Transverse colon (tissue), 4 donors: ENCODE data around the gene CDCA3.

ENCODE experiments used
- CTCF ChIP-seq, 5 experiments: fragments of 200-600 bp in 3 of 5; fragments of 450-650 bp in 2 of 5; sonication (generic) in 3 of 5; IDR thresholded peaks; 1 replicate in 2 of 5; 2 replicates in 3 of 5; pipeline ENCODE4 v1.5.1; 2016 to 2017; ENCODE audit warnings: antibody characterized with exemption in 5 of 5, inconsistent platforms in 3 of 5, mild to moderate bottlenecking in 2 of 5, moderate library complexity in 1 of 5
- EP300 ChIP-seq: sonication (generic); formaldehyde crosslinking; IDR thresholded peaks from one replicate; pipeline ENCODE4 v1.6.1; 2017; ENCODE audit warnings: antibody characterized with exemption, low read depth
- POLR2A ChIP-seq: fragments of 450-650 bp; IDR thresholded peaks from one replicate; pipeline ENCODE4 v1.6.1; 2016; ENCODE audit warnings: antibody characterized with exemption, mild to moderate bottlenecking, moderate library complexity
- POLR2AphosphoS5 ChIP-seq, 3 donors: sonication (generic); formaldehyde crosslinking; IDR thresholded peaks; one replicate each; pipeline ENCODE4 v1.6.1; 2016; ENCODE audit warnings: antibody characterized with exemption in 3 of 3

GRCh38 chr12:6816598-6816997 is 34.5 kb downstream of the CDCA3 start:
- TF ChIP-seq EP300 (no peak), CTCF (IDR thresholded peaks at IDR 0.05) (no peak), POLR2A (no peak), POLR2AphosphoS5 (IDR thresholded peaks at IDR 0.05) (no peak)
